Fibroblast of skin of scalp (primary cell): Measurements from ENCODE around the gene KIR2DL3. TPM values are rescaled to one million over a fixed set of nuclear protein-coding genes. Genes with fewer than 3 reads are reported as not detected.
"Not testable (repeated sequence)": the region's sequence is repeated elsewhere in the genome, so short reads cannot be mapped to it uniquely, and the experiment has no call there.

Experiments used
- DNase-seq: peaks from one replicate; pipeline ENCODE4 v3.0.0-alpha.2; 2013
- polyA plus RNA-seq, 2 experiments: library from polyadenylated mRNA; unstranded; fragments of 120-200 nt; gene quantifications; one replicate each; pipeline ENCODE4 v1.2.1, GENCODE V29; 2013; ENCODE audit not compliant: insufficient read length in 2 of 2

Gene KIR2DL3
- not detected for polyA plus RNA-seq (2013, experiment 1 of 2; ENCODE audit: insufficient read length)
- polyA plus RNA-seq (2013, experiment 2 of 2; ENCODE audit: insufficient read length) = not detected

- DNase-seq = not testable (repeated sequence)
Observed at GRCh38 chr19:54738306-54738705, at the start of gene KIR2DL3. Gene KIR2DL3 (plus strand): TSS chr19:54738513. CDS start chr19:54738546, 33 bp downstream.

- DNase-seq = no peak
Observed at GRCh38 chr19:54691582-54692297, 46.6 kb upstream of the KIR2DL3 start.

GRCh38 chr19:54692298-54692615 is 46.1 kb upstream of the KIR2DL3 start:
- no peak for DNase-seq

- no peak for DNase-seq
Observed at GRCh38 chr19:54694648-54695047, 43.7 kb upstream of the KIR2DL3 start.

GRCh38 chr19:54696117-54696548 is 42.2 kb upstream of the KIR2DL3 start:
- DNase-seq = no peak

- no peak for DNase-seq
Observed at GRCh38 chr19:54696766-54697165, 41.5 kb upstream of the KIR2DL3 start.

GRCh38 chr19:54697716-54698115 is 40.6 kb upstream of the KIR2DL3 start:
- not testable (repeated sequence) for DNase-seq

GRCh38 chr19:54704928-54705327 is 33.4 kb upstream of the KIR2DL3 start:
- no peak for DNase-seq

- DNase-seq = no peak
Observed at GRCh38 chr19:54707962-54708361, 30.4 kb upstream of the KIR2DL3 start.

GRCh38 chr19:54708781-54709180 is 29.5 kb upstream of the KIR2DL3 start:
- DNase-seq = no peak

- DNase-seq = no peak
Observed at GRCh38 chr19:54709212-54709948, 28.9 kb upstream of the KIR2DL3 start.

GRCh38 chr19:54709956-54710355 is 28.4 kb upstream of the KIR2DL3 start:
- not testable (repeated sequence) for DNase-seq

- DNase-seq = no peak
Observed at GRCh38 chr19:54724142-54724541, 14.2 kb upstream of the KIR2DL3 start, which contains the start of gene KIR3DL3. Gene KIR3DL3 (plus strand): TSS chr19:54724442. CDS start chr19:54724497, 55 bp downstream.

GRCh38 chr19:54724644-54725043 is 13.7 kb upstream of the KIR2DL3 start:
- DNase-seq = no peak

GRCh38 chr19:54725321-54725720 is 13.0 kb upstream of the KIR2DL3 start:
- no peak for DNase-seq

- no peak for DNase-seq
Observed at GRCh38 chr19:54727562-54727961, 10.8 kb upstream of the KIR2DL3 start.

- no peak for DNase-seq
Observed at GRCh38 chr19:54728167-54728566, 10.1 kb upstream of the KIR2DL3 start.

- DNase-seq = no peak
Observed at GRCh38 chr19:54729416-54730188, 8.7 kb upstream of the KIR2DL3 start.

- no peak for DNase-seq
Observed at GRCh38 chr19:54731191-54731590, 7.1 kb upstream of the KIR2DL3 start.

GRCh38 chr19:54738715-54739114 is 402 bp downstream of the KIR2DL3 start:
- DNase-seq = no peak

- DNase-seq = no peak
Observed at GRCh38 chr19:54739587-54740497, 1.5 kb downstream of the KIR2DL3 start.

GRCh38 chr19:54741950-54742349 is 3.6 kb downstream of the KIR2DL3 start:
- DNase-seq = not testable (repeated sequence)
